Nephron (organoid): ENCODE measurements around the gene PRAME.

ENCODE experiments used
- H3K27ac Mint-ChIP-seq, 3 experiments: 2 replicates each; pipeline ENCODE4 v1.8.0; 2020; ENCODE audit warnings: mixed read lengths in 3 of 3, mild to moderate bottlenecking in 2 of 3, moderate library complexity in 1 of 3
- H3K27me3 Mint-ChIP-seq: 2 replicates; pipeline ENCODE4 v1.8.0; 2021; ENCODE audit warnings: low read depth, mild to moderate bottlenecking, moderate library complexity, mixed read lengths
- H3K36me3 Mint-ChIP-seq: 2 replicates; pipeline ENCODE4 v1.8.0; 2020; ENCODE audit warnings: low read depth, mixed read lengths
- H3K4me1 Mint-ChIP-seq: 2 replicates; pipeline ENCODE4 v1.8.0; 2020; ENCODE audit warnings: mixed read lengths
- H3K4me3 Mint-ChIP-seq, 3 experiments: 2 replicates each; pipeline ENCODE4 v1.8.0; 2020; ENCODE audit warnings: mild to moderate bottlenecking in 3 of 3, mixed read lengths in 3 of 3, moderate library complexity in 2 of 3
- H3K9me3 Mint-ChIP-seq: 2 replicates; pipeline ENCODE4 v1.8.0; 2020; ENCODE audit warnings: mixed read lengths
- TF ChIP-seq, protein P1 (sequence below), 3 experiments: fragments of 200-600 bp; sonication (generic); IDR thresholded peaks; one replicate each; pipeline ENCODE4 v1.5.0; 2021; ENCODE audit warnings: antibody characterized with exemption in 3 of 3; ENCODE audit not compliant: unreplicated experiment in 3 of 3

The PRAME gene

DNA sequence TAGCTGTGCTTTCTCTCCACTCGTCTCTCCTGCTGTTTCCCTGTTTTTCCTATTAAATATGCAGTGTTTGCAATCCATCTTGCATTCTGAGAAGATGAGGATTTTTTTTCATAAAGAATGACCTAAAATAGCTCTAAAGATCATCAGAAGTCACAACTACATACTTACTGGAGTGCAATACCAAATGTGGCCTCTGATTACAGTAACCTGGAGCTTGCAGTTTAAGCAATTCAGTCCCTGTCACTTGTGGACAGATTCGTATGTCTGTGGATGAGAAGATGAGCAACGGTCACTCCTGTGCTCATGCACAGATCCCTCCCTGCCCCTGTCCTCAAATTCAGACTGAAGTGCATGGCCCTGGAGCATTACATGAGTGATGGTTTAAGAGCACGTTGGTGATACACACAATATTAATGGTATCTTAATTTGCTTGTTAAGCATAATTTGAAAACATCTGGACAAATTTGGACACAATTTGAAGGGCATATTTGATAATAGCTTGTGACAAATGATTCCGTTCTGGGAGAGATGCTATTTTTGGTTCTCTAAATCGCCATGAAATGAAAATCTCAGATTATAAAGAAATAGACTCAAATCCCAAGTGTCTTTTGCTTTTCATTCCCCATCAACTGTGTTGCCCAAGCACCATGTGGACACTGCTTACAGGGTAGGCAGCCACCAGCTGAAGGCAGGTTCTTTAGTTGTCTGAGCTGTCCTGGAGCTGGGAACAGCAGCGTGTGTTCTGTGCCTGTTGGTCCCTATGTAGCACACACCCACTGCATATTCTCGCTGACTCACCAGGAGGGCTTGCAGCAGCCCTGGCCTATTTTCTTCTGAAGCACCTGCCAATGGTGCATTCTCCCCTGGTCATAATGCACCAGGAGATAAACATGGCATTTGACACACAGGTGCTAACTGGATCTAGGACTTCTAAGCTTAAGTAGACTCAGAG, 32.6 kb upstream of the PRAME start:
- Mint-ChIP-seq H3K9me3 (peaks cover 2% of the 10 kb centered on the region), H3K4me1 (peaks cover 4% of the 10 kb centered on the region), H3K4me3 (no peak overlapping the region), H3K27me3 (peaks cover 33% of the 10 kb centered on the region), H3K27ac (no peak overlapping the region), H3K36me3 (no peaks in the 10 kb centered on the region)
- TF ChIP-seq, protein P1, sequence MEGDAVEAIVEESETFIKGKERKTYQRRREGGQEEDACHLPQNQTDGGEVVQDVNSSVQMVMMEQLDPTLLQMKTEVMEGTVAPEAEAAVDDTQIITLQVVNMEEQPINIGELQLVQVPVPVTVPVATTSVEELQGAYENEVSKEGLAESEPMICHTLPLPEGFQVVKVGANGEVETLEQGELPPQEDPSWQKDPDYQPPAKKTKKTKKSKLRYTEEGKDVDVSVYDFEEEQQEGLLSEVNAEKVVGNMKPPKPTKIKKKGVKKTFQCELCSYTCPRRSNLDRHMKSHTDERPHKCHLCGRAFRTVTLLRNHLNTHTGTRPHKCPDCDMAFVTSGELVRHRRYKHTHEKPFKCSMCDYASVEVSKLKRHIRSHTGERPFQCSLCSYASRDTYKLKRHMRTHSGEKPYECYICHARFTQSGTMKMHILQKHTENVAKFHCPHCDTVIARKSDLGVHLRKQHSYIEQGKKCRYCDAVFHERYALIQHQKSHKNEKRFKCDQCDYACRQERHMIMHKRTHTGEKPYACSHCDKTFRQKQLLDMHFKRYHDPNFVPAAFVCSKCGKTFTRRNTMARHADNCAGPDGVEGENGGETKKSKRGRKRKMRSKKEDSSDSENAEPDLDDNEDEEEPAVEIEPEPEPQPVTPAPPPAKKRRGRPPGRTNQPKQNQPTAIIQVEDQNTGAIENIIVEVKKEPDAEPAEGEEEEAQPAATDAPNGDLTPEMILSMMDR (IDR thresholded peaks at IDR 0.05; ENCODE audit: unreplicated experiment in 3 of 3), result peak in 2 of 3 experiments; percentile 8 to 22

DNA sequence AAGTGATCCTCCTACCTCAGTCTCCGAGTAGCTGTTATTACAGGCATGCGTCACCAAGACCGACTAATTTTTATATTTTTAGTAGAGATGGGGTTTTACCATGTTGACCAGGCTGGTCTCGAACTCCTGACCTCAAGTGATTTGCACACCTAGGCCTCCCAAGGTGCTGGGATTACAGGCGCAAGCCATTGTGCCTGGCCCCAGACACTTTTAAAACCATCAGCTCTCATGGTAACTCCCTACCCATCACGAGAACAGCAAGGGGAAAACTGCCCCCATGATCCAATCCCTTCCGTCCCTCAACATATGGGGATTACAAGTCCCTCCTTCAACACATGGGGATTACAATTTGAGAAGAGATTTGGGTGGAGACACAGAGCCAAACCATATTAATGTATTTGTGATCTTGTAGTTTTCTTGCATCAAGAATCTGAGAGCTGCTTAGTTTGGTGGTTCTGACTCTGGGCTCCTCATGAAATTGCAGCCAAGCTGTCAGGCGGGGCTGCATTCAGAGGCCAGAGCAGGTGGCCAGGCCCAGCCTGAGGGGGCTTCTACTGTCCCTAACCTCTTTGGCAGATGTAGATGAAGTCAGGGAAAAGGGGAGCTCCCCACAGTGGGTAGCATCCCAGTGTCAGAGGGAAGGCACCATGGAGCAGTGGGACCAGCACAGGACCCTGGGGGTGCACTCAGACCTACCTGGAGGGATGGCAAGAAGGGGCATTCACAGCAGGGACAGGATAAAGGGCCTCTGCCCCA, 31.2 kb upstream of the PRAME start:
- Mint-ChIP-seq H3K9me3 (peaks cover 2% of the 10 kb centered on the region), H3K27ac (no peak overlapping the region), H3K27me3 (peaks cover 36% of the 10 kb centered on the region), H3K4me3 (no peak overlapping the region), H3K4me1 (peaks cover 4% of the 10 kb centered on the region), H3K36me3 (no peaks in the 10 kb centered on the region)
- TF ChIP-seq, protein P1 (IDR thresholded peaks at IDR 0.05; ENCODE audit: unreplicated experiment in 3 of 3), result no peak

DNA sequence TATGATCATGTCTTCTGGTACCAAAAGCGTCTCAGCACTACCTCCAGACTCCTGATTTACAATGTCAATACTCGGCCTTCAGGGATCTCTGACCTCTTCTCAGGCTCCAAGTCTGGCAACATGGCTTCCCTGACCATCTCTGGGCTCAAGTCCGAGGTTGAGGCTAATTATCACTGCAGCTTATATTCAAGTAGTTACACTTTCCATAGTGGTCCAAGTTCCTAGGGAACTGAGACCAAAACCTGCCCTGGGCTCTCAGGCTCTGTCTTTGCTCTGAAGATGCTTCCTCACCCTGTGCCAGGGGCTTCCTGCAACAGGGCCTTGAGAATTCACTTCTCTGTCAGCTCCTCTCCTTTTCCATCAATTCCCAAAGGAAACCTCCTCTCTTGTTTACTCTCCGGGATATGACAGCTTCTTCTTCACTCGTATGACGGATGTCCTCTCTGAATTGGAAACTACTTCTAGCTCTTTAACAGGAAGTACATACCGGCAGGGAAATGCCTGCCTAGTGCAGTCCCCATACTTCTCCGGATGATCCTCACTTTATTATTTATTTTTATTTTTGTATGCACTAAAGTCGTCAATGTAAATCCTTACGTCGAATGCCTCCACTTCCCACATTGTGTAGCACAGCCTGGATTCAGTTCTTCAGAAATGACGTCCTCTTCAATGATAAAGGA, 29.6 kb upstream of the PRAME start:
- TF ChIP-seq, protein P1 (IDR thresholded peaks at IDR 0.05; ENCODE audit: unreplicated experiment in 3 of 3), result no peak
- Mint-ChIP-seq H3K27ac (no peak overlapping the region), H3K4me1 (no peaks in the 10 kb centered on the region), H3K9me3 (no peaks in the 10 kb centered on the region), H3K27me3 (peaks cover 40% of the 10 kb centered on the region), H3K4me3 (no peak overlapping the region), H3K36me3 (no peaks in the 10 kb centered on the region)

DNA sequence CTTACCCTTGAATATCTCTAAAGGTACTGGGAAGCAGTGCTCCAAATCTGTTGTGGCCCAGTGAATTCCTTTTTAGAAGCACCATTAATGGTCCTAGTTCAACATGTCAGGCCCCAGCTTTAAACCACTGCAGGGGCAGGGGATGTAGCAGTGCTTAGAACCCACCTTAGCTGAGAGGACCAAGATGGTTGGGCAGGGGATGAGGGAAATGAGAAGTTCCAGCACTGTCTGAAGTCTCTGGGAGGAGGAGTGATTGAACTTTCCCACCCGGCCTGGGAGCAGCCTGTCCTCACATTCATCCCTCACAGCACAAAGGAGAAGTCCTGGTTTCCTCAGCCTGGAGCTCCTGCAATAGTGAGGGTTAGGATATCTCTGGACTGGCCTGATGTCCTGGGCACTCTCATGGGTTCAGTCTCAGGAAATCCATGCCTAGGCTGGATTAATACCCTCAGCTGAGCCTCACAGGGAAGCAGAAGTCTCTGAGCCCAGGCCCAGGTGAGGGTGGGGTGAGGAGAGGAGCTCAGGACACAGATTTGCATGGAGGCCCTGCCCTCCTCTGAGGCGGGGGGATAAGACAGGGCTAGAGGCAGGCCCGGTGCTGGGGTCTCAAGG, 28.6 kb upstream of the PRAME start:
- Mint-ChIP-seq H3K4me3 (no peak overlapping the region), H3K4me1 (no peaks in the 10 kb centered on the region), H3K36me3 (no peaks in the 10 kb centered on the region), H3K9me3 (no peaks in the 10 kb centered on the region), H3K27ac (no peak overlapping the region), H3K27me3 (peaks cover 45% of the 10 kb centered on the region)
- TF ChIP-seq, protein P1 (IDR thresholded peaks at IDR 0.05; ENCODE audit: unreplicated experiment in 3 of 3), result no peak

DNA sequence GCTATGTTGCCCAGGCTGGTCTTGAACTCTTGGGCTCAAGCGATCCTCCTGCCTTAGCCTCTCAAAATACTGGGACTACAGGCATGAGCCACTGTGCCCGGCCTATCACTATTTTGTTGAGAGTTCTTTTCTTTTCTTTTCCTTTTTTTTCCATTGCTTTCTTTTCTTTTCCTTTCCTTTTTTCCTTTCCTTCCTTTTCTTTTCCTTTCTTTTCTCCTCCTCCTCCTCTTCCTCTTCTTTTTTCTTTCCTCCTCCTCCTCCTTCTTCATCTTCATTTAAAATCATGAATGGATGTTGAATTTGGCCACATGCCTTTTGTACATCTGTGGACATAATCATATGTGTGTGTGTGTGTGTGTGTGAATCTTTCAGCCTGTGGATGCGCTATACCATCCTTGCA, 25.7 kb upstream of the PRAME start:
- TF ChIP-seq, protein P1 (IDR thresholded peaks at IDR 0.05; ENCODE audit: unreplicated experiment in 3 of 3), result no peak
- peaks cover 31% of the 10 kb centered on the region for H3K27me3 Mint-ChIP-seq

More for the DNA sequence above, 25.7 kb upstream of the PRAME start:
- Mint-ChIP-seq H3K4me1 (no peaks in the 10 kb centered on the region), H3K27ac (no peak overlapping the region), H3K4me3 (no peak overlapping the region), H3K9me3 (no peaks in the 10 kb centered on the region), H3K36me3 (no peaks in the 10 kb centered on the region)
